OCI-LY1 (cell line): ENCODE results near the gene CDK9.

ENCODE experiments used
- CTCF ChIP-seq: fragments of 200-600 bp; sonication (generic), shearing (Covaris generic); IDR thresholded peaks from 2 replicates; pipeline ENCODE4 v1.5.1; 2017; ENCODE audit warnings: mild to moderate bottlenecking, antibody characterized with exemption, low read length, moderate library complexity, mixed read lengths
- EZH2 ChIP-seq: fragments of 200-600 bp; sonication (generic), shearing (Covaris generic); IDR thresholded peaks from 2 replicates; pipeline ENCODE4 v1.8.0; 2017; ENCODE audit warnings: borderline replicate concordance, mixed run types, mild to moderate bottlenecking, antibody characterized with exemption, low read length, moderate library complexity, mixed read lengths

GRCh38 chr9:127794001-127794791 lies 8.4 kb downstream of the CDK9 start:
- TF ChIP-seq CTCF (no peak), EZH2 (no peak)
